COLO668 (cell line): ENCODE data around the gene LRRC8C.
"Not testable (repeated sequence)": the region's sequence is repeated elsewhere in the genome, so short reads cannot be mapped to it uniquely, and the experiment has no call there.

Experiments used
- DNase-seq: peaks from one replicate; lab custom pipeline; 2025; ENCODE audit not compliant: unreplicated experiment; lab: John Stamatoyannopoulos, UW

The LRRC8C gene

DNA sequence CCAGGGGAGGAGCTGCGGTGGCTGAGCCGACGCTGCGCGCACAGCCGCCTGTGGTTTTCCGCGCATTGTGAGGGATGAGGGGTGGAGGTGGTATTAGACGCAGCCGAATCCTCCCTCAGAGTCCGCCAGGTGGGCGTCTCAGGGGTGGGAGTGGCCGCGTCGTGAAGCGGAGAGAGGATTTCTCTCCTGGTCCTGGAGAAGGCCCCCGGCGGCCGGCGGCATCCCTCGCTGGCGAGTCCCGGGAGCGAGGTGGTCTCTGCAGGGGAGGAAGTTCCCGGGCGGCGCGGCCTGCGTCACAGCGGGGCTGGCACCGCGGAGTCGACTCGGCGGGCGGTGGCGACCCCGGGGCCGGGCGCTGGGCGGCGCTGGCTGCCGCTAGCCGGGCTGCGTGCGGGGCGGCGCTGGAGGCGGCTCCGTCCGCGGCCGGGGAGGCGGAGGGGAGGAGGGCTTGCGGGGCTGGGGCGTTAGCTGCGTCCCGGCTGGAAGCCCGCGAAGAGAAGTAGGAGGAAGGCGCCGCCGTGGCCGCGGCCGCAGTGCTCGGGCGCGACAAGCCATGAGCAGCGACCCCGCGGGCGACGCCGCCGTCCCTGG is at the start of gene LRRC8C:
TSS of gene LRRC8C (plus strand) at position 464 of the 591 bp plus-strand sequence. CDS start 53,354 bp downstream, outside the sequence.
- DNase-seq, result peak; percentile 92

DNA sequence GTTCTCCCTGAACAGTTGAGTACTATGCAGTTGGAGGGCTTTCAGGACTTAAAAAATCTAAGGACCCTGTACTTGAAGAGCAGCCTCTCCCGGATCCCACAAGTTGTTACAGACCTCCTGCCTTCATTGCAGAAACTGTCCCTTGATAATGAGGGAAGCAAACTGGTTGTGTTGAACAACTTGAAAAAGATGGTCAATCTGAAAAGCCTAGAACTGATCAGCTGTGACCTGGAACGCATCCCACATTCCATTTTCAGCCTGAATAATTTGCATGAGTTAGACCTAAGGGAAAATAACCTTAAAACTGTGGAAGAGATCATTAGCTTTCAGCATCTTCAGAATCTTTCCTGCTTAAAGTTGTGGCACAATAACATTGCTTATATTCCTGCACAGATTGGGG is 48.7 kb upstream of the LRRC8C start:
- no peak for DNase-seq

DNA sequence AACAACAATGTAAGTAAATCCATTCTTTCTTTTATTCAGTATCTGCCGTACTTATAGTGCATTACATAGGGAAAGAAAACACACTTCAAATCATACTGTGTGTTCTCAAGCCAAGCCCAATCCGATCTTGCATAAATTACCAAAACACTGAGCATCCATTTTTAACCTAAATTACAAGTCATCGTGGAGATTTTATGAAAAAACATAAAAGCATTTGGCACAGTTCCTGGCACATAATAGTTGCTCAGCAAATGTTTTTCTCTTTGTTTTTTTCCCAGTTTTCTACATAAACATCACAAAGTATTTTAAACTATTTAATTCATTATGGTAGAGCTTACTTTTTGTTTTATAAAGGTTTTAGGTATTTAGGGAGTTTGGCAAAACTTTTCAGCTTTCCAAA is 48.1 kb upstream of the LRRC8C start:
- no peak for DNase-seq

- no peak for DNase-seq
Measured at GRCh38 chr1:89587729-89588161, 45.2 kb upstream of the LRRC8C start.

- DNase-seq, result no peak
Measured at GRCh38 chr1:89588480-89588879, 44.4 kb upstream of the LRRC8C start.

DNA sequence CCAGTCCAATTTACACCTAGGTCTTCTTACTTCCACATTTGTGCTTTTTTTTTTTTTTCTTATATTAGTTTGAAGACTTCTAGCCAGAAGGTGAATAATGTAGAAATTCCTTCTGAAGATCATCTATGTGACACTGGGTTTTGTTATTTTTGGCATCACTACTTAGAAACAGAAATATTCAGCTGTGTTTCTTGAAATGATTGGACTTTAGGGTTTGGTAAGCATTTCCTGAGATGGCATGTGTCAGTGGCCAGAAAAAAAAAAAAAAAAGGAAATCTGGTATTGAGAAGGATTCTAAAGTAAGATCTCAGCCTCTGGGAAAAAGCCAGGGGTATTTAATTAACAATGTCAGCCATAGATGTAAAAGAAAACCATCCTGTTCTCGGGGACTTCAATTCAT is 43.4 kb upstream of the LRRC8C start:
- DNase-seq, result no peak

GRCh38 chr1:89590341-89591080 is 42.4 kb upstream of the LRRC8C start:
- DNase-seq, result no peak

DNA sequence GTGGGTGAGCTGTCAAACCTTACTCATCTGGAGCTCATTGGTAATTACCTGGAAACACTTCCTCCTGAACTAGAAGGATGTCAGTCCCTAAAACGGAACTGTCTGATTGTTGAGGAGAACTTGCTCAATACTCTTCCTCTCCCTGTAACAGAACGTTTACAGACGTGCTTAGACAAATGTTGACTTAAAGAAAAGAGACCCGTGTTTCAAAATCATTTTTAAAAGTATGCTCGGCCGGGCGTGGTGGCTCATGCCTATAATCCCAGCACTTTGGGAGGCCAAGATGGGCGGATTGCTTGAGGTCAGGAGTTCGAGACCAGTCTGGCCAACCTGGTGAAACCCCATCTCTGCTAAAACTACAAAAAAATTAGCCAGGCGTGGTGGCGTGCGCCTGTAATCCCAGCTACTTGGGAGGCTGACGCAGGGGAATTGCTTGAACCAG is 40.0 kb upstream of the LRRC8C start:
- DNase-seq, result not testable (repeated sequence)

- DNase-seq, result no peak
Measured at GRCh38 chr1:89594096-89594740, 38.7 kb upstream of the LRRC8C start.

DNA sequence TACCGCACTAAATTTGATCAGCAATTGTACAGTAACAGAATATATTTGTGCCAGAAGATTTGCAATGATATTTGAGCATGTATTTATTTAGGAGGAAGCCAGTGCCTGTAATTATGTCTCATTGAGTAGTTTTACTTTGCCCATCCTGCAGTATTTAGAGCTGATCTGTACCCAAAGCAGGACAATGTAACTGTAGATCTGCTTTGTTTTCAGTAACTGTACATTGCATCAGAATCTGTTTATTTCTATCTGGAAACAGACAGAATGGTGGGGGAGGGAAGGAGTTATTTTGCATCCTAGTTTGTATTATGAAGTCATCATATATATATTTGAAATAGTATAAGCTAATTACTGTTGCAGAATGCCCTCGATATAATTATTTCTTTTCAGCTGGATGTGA is 36.2 kb upstream of the LRRC8C start:
- DNase-seq, result no peak

DNA sequence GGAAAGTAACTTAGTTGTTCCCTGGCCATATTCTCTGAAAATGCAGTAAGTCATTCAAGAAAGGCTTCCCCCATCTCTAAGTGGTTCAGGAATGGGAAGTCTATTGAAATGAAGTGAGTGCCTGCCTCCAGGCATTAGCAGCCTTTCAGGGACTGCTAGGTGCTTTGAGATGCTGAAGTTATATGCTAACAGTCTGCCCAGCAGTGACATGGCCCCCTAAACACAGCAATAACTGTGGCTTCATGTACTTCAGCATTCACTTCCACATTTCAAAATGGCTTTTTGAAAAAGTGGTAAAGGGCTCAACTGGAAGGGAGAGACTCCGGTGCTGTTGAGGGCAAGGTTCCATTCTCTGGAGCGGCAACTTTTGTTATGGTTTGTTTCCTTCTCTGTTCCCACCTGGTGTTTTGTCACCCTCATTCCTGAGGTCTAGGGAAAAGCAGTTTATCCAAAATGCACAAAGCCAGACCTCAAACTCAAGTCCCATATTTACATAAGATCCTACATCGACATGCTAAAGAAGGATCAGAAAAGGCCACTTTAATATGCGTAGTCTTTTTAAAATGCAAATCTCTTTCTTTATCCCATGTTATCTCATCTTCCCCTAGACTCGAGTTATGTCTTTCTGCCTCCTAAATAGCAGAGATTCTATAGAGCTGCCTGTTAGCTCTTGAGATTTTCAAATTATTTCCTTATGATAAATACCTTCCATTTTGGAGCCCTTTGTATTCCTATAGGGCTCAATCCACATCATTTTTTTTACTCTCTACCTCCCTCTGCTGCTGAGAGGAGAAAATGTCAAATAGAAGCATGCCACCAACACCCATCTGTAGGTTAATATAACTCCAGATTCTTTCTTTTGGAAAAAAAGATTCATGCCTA is 34.2 kb upstream of the LRRC8C start:
- DNase-seq, result no peak

GRCh38 chr1:89599332-89599630 is 33.6 kb upstream of the LRRC8C start:
- DNase-seq, result no peak

DNA sequence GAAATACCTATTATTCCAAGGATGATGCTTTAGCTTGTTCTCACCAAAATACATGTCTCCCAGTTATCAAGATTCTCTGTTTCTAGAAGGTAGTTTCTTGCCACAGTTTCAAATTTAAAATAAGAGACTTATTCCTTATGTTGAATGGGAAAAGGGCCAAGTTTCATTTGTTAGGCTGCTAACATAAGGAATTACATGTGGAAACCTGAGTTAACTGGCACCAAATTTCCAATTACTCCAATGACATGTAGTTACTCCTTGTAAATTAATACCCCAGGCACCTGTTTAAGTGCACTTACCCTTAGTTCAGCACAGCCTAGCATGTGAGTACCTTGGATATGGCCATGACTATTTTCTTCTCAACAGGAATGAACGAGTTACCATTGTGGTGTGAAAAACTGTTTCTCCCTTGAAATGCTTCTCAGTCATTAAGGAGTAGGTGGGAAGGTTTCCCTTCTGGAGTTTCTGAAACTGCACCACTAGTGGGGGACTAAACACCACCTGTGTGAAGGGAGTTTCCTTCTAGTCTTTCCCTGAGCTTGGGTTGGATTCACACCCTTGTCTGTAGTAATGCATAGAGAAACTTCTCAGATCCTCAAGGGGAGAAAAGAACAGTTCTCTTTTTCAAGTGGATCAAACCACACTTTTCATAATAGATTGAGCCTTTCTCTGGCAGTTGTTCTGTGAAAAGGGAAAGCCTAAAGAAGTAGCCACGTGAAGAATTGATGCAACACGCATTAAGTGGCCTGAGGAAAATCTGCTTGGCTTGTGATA is 32.3 kb upstream of the LRRC8C start:
- no peak for DNase-seq

GRCh38 chr1:89602871-89603404 is 30.0 kb upstream of the LRRC8C start:
- no peak for DNase-seq

DNA sequence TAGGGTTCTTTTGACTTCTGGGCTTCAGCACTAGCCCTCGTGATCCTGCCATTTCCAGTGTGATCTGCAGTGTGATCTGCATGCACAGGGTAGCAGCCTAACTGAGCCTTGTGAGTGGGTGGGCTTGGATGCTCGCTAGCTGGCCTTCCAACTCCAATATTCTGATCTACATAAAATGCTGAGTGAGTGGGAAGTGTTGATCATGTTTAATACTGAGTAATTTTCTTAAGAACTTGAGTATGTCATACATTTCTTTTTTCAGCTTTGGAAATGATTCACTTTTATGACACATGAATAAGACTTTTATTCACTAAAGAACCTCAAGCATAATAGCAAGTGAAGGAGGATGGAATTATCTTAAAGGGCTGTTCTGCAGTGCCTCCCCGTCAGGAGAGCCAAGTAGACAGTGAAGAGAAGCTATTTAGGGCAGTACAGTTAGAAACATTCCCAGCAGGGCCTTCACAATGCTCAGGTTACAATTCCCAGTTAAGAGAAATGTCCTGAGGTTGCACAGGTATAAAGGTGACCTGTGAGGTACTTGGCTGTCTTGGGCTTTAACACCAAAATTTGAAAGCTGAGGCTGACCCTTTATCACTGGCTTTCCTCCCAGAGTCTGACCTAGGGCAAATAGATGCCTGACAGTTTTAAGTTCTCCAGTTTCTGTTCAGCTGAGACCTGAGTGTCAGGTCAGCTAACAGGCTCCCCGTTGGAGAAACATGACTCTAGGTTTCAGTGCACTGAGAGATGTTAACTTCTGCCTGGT is 29.1 kb upstream of the LRRC8C start:
- no peak for DNase-seq

GRCh38 chr1:89604414-89604735 is 28.5 kb upstream of the LRRC8C start:
- DNase-seq, result no peak

DNA sequence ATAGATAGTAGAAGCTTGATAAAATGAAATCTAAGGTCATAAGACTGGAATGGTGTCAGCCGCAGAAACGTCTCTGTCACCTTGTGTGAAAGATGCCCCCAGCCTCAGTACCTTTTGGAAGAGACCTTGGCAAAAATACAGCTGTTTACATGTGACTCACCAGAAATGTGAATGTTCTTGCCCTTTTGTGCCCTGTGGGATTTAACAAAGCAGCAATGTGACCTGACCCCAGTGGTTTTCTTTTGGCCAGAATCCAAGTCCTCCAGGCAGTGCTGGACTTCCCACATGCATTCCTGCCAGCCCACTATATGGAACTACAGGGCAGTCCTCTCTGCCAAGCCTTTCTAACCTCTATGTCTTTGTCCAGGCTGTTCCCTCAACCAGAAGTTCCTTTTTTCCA is 27.2 kb upstream of the LRRC8C start:
- DNase-seq, result no peak

- DNase-seq, result no peak
Measured at GRCh38 chr1:89606227-89606980, 26.5 kb upstream of the LRRC8C start.

GRCh38 chr1:89607156-89607555 is 25.8 kb upstream of the LRRC8C start:
- DNase-seq, result no peak
